Fibroblast of skin of left quadriceps (primary cell): ENCODE measurements around the gene KLF13.

ENCODE experiments used
- DNase-seq, 2 experiments: peaks; one replicate each; pipeline ENCODE4 v3.0.0-alpha.2; 2013; ENCODE audit warnings: low read depth in 2 of 2

The KLF13 gene

DNA sequence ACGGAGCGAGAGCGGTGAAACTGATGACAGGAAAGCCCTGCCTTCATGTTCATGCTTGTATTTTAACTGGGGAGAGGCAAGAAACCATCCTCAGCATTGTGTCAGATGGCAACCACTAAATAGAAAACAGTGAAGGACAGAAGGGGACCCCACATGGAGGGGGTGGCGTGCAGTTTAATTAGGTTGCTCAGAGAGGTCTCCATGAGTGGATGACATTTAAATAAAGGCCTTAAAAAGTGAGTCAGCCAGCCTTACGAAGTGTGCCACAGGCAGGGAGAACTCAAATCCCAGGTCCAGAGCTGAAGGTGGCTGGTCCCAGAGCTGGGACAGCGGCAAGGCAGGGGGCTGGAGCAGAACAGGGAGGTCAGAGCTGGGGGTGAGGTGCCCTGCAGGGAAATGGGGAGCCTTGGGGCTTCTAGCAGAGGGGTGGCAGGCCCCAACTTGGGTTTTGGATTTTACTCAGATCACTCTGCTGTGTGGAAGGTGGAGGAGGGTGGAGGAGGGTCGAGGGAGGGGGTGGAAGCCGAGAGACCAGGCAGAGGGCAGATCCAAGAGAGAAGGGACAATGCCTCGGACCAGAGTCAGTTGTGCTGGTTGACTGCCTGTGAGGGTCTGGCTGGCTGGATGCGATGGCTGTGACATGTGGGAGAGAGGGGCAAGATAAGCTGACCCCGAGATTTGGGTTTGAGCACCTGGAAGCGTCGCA is 73.7 kb downstream of the KLF13 start:
- DNase-seq: no peak

DNA sequence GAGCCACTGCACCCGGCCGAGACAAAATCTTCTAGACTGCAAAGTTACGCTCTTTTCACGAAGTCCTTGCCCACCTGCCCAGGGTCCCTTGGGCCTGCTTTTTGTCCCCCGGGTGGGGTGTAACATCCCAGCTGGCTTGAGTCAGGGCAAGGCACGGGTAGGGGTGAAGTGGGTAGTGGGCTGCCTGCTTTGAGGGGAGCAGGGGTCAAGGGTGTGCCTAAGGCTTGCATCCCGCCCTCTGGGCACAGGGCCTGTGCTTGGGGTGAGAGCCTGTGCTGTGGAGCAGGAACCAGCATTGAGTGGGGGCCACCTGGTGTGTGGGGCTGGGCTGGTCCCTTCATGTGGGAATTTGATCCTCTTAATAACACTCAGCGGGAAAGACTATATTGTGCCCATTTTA is 74.6 kb downstream of the KLF13 start:
- no peak for DNase-seq

DNA sequence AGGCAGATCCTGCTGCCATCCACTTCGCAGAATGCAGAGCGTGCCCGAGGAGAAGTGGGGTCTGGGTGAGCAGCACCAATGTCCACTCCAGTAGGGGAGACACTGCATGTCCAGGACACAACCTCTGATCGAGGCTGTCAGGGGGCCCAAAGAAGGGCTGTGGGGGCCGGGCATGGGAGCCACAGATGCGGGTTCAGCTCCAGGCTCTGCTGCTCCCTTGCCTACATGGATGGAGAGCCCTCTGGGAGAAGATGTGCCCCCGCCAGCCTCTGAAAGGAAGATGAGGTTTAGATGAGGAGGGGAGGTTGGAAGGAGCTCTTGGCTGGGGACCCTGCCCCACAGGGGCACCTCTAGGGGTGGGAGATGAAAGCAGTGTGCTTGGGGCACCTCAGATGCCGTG is 75.4 kb downstream of the KLF13 start:
- DNase-seq: no peak

DNA sequence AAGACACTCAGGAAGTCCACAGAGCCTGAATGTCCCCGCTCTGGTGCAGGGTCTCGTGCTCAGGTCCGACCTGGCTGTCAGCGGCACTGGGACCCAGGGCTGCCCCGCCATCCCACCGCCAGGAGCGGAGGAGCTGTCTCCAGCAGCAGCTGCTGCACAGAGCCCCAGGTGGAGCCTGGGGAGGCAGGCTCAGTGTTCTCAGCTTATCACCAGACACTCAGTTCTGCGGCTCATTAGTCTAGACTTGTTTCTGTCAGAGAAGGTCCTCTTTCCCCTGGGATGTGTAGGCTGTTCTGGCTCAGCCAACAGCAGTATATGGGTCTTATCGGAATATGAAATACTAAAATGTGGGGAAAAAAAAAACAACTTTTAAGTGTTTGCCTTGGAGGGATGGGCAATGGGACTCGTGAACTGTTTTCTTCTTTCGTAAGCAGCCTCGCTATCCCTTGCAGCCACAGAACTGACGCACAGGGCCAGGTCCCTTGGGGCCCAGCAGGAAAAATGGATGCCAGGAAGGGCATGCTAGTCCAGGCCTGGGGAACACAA is 75.9 kb downstream of the KLF13 start:
- no peak for DNase-seq

DNA sequence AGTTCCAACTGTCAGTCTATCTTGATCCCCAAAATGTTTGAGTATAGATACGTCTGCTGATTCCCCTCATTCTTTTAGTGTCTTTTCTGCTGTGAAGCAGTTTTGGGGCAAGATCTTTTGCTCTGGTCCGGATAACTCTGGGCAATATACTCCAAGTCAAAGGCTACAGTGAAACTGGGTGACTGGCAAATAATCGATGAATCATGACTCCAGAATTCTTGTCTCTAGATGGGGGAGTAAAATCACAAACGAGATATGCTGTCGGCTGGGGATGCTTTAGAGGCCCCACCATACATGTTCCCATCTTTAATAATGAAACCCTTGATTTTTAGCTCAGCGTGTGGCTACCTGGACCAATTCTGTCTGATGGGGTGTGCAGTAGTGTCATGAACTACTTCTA is 76.5 kb downstream of the KLF13 start:
- no peak for DNase-seq

DNA sequence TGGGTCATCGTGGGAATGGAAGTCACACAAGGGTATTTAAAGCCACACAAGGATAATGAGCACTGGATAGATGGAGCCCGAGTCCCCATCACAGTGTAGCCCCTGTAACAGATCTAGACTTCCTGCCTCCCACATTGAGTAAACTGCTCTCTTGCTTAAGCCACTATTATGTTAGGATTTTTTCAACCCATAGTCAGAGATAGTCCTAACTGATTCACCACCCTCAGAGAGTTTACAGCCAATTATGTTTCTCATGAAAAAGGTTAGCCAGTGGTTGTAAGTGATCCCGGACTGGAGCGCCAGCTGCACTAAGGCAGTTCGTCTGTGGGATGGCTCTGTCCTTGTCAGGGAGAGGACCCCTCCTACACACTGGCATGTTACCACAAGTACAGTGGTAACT is 77.0 kb downstream of the KLF13 start:
- DNase-seq: no peak

DNA sequence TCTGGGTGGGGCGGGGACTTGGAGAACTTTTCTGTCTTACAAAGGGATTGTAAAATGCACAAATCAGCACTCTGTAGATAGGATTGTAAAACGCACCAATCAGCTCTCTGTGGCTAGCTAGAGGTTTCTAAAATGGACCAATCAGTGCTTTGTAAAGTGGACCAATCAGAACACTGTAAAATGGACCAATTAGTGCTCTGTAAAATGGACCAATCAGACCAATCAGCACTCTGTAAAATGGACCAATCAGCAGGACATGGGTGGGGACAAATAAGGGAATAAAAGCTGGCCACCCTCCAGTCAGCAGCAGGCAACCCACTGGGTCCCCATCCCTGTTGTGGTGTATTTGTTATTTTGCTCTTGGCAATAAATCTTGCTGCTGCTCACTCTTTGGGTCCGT is 77.7 kb downstream of the KLF13 start:
- no peak for DNase-seq

DNA sequence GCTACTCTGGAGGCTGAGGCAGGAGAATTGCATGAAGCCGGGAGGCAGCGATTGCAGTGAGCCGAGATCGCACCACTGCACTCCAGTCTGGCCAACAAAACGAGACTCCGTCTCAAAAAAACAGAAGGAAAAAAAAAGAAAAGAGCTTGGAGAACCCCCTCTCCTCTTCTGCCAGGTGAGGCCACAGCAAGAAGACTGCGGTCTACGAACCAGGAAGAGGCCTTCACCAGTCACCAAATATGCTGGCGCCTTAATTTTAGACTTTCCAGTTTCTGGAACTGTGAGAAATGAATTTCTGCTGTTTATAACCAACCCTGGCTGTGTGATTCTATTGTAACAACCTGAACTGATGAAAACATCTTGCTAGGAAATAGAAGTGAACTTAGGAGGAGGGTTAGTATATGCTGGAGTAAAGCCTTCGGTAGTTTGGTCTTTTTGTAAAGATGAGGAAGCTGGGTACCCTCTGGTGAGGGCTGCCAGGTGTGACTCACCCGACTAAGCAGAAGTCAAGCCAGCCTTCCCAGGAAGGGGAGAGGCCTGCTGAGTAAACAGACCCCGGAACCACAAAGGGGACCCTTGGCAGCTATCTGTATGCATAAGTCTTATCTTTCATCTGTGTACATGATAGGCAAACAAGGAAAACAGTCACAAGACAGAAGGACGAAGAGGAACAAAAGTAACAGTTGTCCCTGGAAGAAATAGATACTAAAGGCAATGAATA is 78.7 kb downstream of the KLF13 start:
- DNase-seq: no peak

DNA sequence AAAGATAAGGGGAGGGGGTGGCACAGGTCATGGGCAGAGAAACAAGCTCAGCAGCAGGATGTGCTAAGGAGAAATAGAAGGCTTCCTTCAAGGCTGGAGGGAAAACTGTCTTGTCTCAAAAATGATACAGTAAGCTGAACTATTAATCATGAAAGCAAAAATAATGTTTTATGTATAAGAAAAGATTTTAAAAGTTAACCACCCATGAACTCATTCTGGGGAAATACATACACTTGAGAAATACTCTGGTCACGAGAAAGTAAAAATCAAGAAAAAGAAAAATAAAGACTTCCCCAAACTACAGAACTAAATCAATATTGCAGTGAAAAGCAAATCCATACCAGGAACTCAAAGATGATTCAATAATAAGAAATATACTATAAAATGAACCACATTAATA is 80.7 kb downstream of the KLF13 start:
- DNase-seq: no peak

DNA sequence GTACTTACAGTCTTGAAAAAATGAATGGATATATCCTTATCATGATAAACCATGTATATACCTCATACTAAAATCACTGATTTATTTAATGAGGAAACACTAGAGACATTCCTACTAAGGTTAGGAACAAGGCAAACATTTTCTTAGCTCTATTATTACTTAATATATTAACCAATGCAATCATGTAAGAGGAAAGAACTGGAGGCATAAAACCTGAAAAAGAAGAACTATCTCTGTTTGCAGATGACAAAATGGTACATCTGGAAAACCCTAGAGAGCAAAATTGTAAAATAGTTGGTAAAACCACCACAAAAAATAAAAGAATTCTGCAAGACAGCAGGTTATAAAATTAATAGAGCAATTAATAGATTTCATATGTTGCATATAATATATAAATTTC is 81.2 kb downstream of the KLF13 start:
- DNase-seq: no peak

DNA sequence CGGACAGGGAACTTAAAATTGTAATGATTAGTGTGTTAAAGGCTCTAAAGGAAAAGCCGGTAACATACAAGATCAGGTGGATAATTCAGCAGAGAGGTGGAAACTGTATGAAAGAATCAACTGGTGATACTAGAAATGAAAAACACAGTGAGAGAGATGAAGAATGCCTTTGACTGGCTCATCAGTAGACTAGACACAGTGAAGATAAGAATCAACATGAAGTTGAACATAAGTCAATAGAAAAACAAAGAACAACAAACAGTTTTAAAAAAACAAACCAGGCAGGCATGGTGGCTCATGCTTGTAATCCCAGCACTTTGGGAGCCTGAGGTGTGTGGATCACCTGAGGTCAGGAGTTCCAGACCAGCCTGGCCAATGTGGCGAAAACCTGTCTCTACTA is 82.1 kb downstream of the KLF13 start:
- no peak for DNase-seq

DNA sequence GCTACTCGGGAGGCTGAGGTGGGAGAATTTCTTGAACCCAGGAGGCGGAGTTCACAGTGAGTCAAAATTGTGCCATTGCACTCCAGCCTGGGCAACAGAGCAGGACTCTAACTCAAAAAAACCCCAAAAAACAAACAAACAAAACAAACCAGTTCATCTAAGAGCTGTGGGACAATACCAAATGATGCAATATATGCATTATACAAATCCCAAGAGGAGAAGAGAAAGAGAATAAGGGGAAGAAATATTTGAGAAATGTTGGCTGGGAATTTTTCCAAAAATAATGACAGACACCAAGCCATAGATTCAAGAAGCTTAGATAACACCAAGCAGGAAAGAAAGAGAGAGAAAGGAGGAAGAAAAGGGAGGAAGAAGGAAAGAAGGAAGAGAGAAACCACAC is 82.5 kb downstream of the KLF13 start:
- DNase-seq: no peak

DNA sequence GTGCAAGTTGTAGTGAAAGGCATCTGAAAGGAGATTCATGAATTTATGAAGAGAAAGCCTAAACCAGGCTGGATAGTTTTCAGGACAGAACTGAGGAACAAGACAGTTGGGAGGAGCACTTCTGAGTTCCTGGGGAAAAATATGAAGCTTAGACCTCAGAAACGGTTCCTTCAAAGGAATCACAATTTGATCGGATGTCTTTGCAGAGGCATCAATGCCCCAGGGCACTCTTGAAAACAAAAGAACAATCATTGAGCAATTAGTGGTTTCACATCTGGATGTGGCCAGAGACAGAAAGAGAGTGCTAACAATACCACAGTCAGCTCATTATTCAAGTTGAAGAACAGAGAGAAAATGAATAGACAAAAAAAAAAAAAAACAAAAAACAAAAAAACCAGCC is 86.2 kb downstream of the KLF13 start:
- DNase-seq: no peak

DNA sequence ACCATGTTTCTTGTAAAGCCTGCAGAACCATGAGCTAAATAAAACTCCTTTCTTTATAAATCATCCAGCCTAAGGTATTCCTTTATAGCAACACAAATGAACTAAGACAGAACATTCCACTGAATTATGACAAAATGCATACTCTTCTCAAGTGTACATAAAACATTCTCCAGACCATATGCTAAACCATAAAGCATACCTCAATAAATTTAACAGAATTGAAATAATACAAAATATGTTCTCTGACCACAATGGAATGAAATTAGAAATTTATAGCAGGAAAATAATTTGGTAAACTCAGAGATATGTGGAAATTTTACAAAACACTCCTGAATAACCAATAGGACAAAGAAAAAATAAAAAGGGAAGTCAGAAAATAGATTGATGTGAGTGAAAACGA is 88.6 kb downstream of the KLF13 start:
- DNase-seq: peak in 1 of 2 experiments; percentile 32

DNA sequence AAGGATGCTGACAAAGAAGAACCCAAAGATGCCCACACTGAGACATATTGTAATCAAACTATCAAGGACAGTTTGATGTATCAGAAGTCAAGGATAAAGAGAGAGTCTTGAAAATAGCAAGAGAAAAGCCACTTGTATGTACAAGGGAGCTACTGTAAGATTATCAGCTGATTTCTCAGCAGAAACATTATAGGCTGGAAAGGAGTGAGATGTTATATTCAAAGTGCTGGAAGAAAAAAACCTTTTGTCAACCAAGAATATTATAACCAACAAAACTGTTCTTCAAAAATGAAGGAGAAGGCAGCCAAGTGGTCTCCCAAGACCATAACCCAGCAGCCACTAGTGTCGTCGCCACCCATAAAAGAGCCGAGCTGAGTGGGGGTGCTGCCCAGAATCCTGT is 93.2 kb downstream of the KLF13 start:
- DNase-seq: no peak

DNA sequence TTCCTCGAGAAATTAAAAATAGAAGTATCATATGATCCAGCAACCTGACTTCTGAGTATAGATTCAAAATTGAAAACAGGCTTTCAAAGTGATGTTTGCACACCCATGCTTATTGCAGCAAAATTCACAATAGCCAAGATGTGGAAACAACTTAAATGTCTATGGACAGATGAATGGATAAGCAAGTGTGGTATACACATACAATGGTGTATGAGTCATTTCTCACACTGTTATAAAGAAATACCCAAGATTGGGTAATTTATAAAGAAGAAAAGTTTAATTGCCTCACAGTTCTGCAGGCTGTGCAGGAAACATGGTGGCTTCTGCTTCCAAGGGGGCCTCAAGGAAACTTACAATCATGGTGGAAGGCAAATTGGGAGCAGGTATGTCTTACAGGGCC is 100.8 kb downstream of the KLF13 start:
- DNase-seq: no peak
